HepG2 (cell line): ENCODE measurements around the gene SEC63. TPM values are rescaled to one million over a fixed set of nuclear protein-coding genes. Genes with fewer than 3 reads are reported as not detected.

Experiments
- CENPX ChIP-seq: sonication (generic); formaldehyde crosslinking; IDR thresholded peaks from 2 replicates; pipeline ENCODE4 v1.9.0; 2021; ENCODE audit warnings: mild to moderate bottlenecking, missing genetic modification reagents, moderate library complexity
- GABPB1 ChIP-seq: IDR thresholded peaks from 2 replicates; pipeline ENCODE4 v1.6.1; 2016; ENCODE audit warnings: mild to moderate bottlenecking, missing genetic modification reagents, moderate library complexity, missing compliant biosample characterization
- GATA4 ChIP-seq: sonication (generic); IDR thresholded peaks from 2 replicates; pipeline ENCODE4 v1.6.1; 2016; ENCODE audit warnings: antibody characterized with exemption, low read depth, borderline replicate concordance
- KDM4B ChIP-seq: sonication (generic); formaldehyde crosslinking; IDR thresholded peaks from 2 replicates; pipeline ENCODE4 v1.4.0; 2020; ENCODE audit warnings: missing genetic modification reagents
- NR2F1 ChIP-seq, 2 experiments: fragments of 450-650 bp in 1 of 2; formaldehyde crosslinking in 1 of 2; IDR thresholded peaks; 2 replicates each; pipeline versions ENCODE4 v1.5.0 to v1.6.1; 2016 to 2020; ENCODE audit warnings: mild to moderate bottlenecking in 1 of 2, missing compliant biosample characterization in 1 of 2, missing genetic modification reagents in 1 of 2, moderate library complexity in 1 of 2
- POLR2AphosphoS2 ChIP-seq: IDR thresholded peaks from 2 replicates; pipeline ENCODE4 v1.6.1; 2011; ENCODE audit warnings: low read depth, low read length, improper control_type of control experiment
- PPARG ChIP-seq: conservative IDR thresholded peaks from 2 replicates; pipeline ENCODE4 v1.6.1; 2016; ENCODE audit warnings: missing biosample characterization, missing genetic modification reagents
- RFXAP ChIP-seq: sonication (generic); formaldehyde crosslinking; IDR thresholded peaks from 2 replicates; pipeline ENCODE4 v1.4.0; 2020; ENCODE audit warnings: missing genetic modification reagents, borderline replicate concordance
- RXRA ChIP-seq: sonication (generic); formaldehyde crosslinking; IDR thresholded peaks from 2 replicates; pipeline ENCODE4 v1.5.1; 2020; ENCODE audit warnings: missing genetic modification reagents
- SYNCRIP ChIP-seq: fragments of 200-400 bp; formaldehyde crosslinking; IDR thresholded peaks from 2 replicates; pipeline ENCODE4 v1.6.1; 2018; ENCODE audit warnings: mild to moderate bottlenecking, low read depth, low read length; ENCODE audit not compliant: insufficient read depth
- ZNF598 ChIP-seq: sonication (generic); formaldehyde crosslinking; IDR thresholded peaks from 2 replicates; pipeline ENCODE4 v1.5.1; 2020; ENCODE audit warnings: mild to moderate bottlenecking, missing genetic modification reagents, borderline replicate concordance
- polyA plus RNA-seq, 8 experiments: library from polyadenylated mRNA; depleted of rRNA in 3 of 8; stranded (reverse) in 7 of 8; unstranded in 1 of 8; fragments of >200 nt; fragmentation: Illumina TruSeq in 4 of 8; extraction: Trizol in 4 of 8; gene quantifications; 2 replicates each; pipeline versions ENCODE4 v1.2.1 to v1.2.3, GENCODE V29; 2011 to 2016; ENCODE audit warnings: low read depth in 4 of 8, missing spikeins in 1 of 8, mixed read lengths in 1 of 8; ENCODE audit not compliant: insufficient read depth in 1 of 8
- total RNA-seq, 5 experiments: library from RNA; depleted of rRNA; stranded (reverse); fragments of >200 nt; fragmentation: Illumina TruSeq; extraction: Trizol; gene quantifications; 2 replicates each; pipeline ENCODE4 v1.2.3, GENCODE V29; 2016; ENCODE audit warnings: low read depth in 1 of 5
- TF ChIP-seq, protein P1 (sequence below): sonication (generic); formaldehyde crosslinking; IDR thresholded peaks from 2 replicates; pipeline ENCODE4 v1.4.0; 2020; ENCODE audit warnings: missing genetic modification reagents
- TF ChIP-seq, protein P2 (sequence below): sonication (generic); formaldehyde crosslinking; IDR thresholded peaks from 2 replicates; pipeline ENCODE4 v1.8.1; 2023; ENCODE audit warnings: mild to moderate bottlenecking, missing genetic modification reagents, borderline replicate concordance
- TF ChIP-seq, protein P3 (sequence below): sonication (generic); formaldehyde crosslinking; IDR thresholded peaks from 2 replicates; pipeline ENCODE4 v1.8.1; 2022; ENCODE audit warnings: mild to moderate bottlenecking, missing genetic modification reagents
- TF ChIP-seq, protein P4 (sequence below): IDR thresholded peaks from 2 replicates; pipeline ENCODE4 v1.6.1; 2018; ENCODE audit warnings: missing genetic modification reagents, mild to moderate bottlenecking, missing compliant biosample characterization
- TF ChIP-seq, protein P5 (sequence below): sonication (generic); formaldehyde crosslinking; IDR thresholded peaks from 2 replicates; pipeline ENCODE4 v1.4.0; 2020; ENCODE audit warnings: missing genetic modification reagents, borderline replicate concordance
- TF ChIP-seq, protein P6 (sequence below): IDR thresholded peaks from 2 replicates; pipeline ENCODE4 v1.6.1; 2016; ENCODE audit warnings: missing compliant biosample characterization, missing genetic modification reagents, borderline replicate concordance
- TF ChIP-seq, protein P7 (sequence below): sonication (generic); formaldehyde crosslinking; IDR thresholded peaks from 2 replicates; pipeline ENCODE4 v1.5.0; 2020; ENCODE audit warnings: mild to moderate bottlenecking, missing genetic modification reagents, moderate library complexity

Gene SEC63
- total and polyA plus RNA-seq, 2 of the 13 experiments (the other 11 are each of a cell fraction or from before 2014, with no cell fraction given), result 20.2 to 45.9 TPM

DNA sequence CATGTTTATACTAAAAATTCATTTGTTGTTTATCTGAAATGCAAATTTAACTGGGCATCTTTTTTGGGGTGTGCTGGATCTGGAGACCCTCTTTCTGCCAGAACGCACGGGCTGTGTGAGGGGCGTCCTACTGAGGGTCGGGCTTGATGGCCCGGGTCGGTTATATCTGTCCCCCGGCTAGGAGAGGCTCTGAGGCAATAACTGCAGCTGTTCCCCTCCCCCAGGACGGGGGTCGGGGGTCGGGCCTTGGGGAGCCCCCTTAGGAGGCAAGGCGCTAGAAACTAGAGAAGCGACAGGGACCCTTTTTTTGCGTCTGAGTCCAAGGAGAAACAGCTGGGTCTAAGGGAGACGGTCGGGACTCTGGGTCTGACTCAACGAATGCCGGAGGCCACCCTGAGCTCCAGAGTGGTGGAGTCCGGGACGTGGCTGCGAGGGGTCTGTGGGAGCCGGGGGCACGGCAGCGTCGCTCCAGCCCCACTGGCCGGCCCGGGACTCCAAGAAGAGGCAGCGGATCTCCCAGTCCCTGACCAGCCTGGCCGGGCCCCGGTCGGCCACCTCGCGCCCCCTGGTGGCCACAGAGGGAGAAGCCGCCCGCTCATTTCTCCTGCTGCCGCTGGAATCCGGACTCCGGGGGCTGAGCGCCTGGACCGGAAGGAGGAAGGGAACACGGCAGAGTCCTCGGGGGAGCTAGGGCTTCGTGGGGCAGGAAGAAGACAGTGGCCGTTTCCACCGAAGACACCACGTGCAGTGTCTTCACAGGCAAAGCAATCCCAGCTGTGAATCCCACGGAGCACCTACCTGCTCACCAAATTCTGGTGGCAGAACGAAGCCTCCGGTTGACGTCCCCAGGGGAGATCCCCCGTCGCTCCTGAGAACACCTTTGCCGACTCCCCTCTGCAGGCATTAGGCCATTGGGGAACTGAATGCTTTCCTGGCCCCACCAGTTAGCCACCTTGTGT, 109.9 kb downstream of the SEC63 start (continued):
- TF ChIP-seq ZNF598 (CRISPR knock-in tag) (peak; percentile 52; the same call in 1 of the 2 replicates), GATA4 (no peak), NR2F1 (CRISPR knock-in tag; IDR thresholded peaks at IDR 0.05) (no peak), RXRA (peak; percentile 44), RFXAP (CRISPR knock-in tag) (no peak), KDM4B (CRISPR knock-in tag) (0 out of 2 replicates have a peak, but pooled peaks have one; percentile 57), POLR2AphosphoS2 (no peak), CENPX (CRISPR knock-in tag) (no peak), SYNCRIP (no peak), GABPB1 (CRISPR knock-in tag) (peak; percentile 91), PPARG (CRISPR knock-in tag) (no peak; the same call in 1 of the 2 replicates)
- TF ChIP-seq, protein P1, sequence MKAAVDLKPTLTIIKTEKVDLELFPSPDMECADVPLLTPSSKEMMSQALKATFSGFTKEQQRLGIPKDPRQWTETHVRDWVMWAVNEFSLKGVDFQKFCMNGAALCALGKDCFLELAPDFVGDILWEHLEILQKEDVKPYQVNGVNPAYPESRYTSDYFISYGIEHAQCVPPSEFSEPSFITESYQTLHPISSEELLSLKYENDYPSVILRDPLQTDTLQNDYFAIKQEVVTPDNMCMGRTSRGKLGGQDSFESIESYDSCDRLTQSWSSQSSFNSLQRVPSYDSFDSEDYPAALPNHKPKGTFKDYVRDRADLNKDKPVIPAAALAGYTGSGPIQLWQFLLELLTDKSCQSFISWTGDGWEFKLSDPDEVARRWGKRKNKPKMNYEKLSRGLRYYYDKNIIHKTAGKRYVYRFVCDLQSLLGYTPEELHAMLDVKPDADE (CRISPR knock-in tag), result no peak
- TF ChIP-seq, protein P2, sequence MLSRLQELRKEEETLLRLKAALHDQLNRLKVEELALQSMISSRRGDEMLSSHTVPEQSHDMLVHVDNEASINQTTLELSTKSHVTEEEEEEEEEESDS (CRISPR knock-in tag), result 0 out of 2 replicates have a peak, but pooled peaks have one; percentile 54
- TF ChIP-seq, protein P3, sequence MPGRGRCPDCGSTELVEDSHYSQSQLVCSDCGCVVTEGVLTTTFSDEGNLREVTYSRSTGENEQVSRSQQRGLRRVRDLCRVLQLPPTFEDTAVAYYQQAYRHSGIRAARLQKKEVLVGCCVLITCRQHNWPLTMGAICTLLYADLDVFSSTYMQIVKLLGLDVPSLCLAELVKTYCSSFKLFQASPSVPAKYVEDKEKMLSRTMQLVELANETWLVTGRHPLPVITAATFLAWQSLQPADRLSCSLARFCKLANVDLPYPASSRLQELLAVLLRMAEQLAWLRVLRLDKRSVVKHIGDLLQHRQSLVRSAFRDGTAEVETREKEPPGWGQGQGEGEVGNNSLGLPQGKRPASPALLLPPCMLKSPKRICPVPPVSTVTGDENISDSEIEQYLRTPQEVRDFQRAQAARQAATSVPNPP (CRISPR knock-in tag), result 0 out of 2 replicates have a peak, but pooled peaks have one; percentile 64
- TF ChIP-seq, protein P4, sequence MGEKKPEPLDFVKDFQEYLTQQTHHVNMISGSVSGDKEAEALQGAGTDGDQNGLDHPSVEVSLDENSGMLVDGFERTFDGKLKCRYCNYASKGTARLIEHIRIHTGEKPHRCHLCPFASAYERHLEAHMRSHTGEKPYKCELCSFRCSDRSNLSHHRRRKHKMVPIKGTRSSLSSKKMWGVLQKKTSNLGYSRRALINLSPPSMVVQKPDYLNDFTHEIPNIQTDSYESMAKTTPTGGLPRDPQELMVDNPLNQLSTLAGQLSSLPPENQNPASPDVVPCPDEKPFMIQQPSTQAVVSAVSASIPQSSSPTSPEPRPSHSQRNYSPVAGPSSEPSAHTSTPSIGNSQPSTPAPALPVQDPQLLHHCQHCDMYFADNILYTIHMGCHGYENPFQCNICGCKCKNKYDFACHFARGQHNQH (CRISPR knock-in tag), result peak; percentile 36; the same call in 1 of the 2 replicates
- TF ChIP-seq, protein P5, sequence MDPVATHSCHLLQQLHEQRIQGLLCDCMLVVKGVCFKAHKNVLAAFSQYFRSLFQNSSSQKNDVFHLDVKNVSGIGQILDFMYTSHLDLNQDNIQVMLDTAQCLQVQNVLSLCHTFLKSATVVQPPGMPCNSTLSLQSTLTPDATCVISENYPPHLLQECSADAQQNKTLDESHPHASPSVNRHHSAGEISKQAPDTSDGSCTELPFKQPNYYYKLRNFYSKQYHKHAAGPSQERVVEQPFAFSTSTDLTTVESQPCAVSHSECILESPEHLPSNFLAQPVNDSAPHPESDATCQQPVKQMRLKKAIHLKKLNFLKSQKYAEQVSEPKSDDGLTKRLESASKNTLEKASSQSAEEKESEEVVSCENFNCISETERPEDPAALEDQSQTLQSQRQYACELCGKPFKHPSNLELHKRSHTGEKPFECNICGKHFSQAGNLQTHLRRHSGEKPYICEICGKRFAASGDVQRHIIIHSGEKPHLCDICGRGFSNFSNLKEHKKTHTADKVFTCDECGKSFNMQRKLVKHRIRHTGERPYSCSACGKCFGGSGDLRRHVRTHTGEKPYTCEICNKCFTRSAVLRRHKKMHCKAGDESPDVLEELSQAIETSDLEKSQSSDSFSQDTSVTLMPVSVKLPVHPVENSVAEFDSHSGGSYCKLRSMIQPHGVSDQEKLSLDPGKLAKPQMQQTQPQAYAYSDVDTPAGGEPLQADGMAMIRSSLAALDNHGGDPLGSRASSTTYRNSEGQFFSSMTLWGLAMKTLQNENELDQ (CRISPR knock-in tag), result no peak
- TF ChIP-seq, protein P6, sequence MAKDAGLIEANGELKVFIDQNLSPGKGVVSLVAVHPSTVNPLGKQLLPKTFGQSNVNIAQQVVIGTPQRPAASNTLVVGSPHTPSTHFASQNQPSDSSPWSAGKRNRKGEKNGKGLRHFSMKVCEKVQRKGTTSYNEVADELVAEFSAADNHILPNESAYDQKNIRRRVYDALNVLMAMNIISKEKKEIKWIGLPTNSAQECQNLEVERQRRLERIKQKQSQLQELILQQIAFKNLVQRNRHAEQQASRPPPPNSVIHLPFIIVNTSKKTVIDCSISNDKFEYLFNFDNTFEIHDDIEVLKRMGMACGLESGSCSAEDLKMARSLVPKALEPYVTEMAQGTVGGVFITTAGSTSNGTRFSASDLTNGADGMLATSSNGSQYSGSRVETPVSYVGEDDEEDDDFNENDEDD, result peak; percentile 59; the same call in 1 of the 2 replicates
- TF ChIP-seq, protein P7, sequence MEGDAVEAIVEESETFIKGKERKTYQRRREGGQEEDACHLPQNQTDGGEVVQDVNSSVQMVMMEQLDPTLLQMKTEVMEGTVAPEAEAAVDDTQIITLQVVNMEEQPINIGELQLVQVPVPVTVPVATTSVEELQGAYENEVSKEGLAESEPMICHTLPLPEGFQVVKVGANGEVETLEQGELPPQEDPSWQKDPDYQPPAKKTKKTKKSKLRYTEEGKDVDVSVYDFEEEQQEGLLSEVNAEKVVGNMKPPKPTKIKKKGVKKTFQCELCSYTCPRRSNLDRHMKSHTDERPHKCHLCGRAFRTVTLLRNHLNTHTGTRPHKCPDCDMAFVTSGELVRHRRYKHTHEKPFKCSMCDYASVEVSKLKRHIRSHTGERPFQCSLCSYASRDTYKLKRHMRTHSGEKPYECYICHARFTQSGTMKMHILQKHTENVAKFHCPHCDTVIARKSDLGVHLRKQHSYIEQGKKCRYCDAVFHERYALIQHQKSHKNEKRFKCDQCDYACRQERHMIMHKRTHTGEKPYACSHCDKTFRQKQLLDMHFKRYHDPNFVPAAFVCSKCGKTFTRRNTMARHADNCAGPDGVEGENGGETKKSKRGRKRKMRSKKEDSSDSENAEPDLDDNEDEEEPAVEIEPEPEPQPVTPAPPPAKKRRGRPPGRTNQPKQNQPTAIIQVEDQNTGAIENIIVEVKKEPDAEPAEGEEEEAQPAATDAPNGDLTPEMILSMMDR (CRISPR knock-in tag), result peak; percentile 96
